GM19468 (cell line): ENCODE measurements around the gene LEUTX.

ENCODE experiments used
- ATAC-seq: cut with Tn5 transposase; IDR thresholded peaks from one replicate; pipeline ENCODE4 v1.9.1; 2021; ENCODE audit warnings: mild to moderate bottlenecking, moderate library complexity, moderate number of reproducible peaks; ENCODE audit not compliant: unreplicated experiment; ENCODE audit errors: extremely low read depth

LEUTX gene

GRCh38 chr19:39818626-39819097, 40.0 kb downstream of the LEUTX start:
- peak; percentile 58 for ATAC-seq

- ATAC-seq: no peak
Measured at GRCh38 chr19:39819786-39820185, 41.1 kb downstream of the LEUTX start.

- ATAC-seq: no peak
Measured at GRCh38 chr19:39820696-39821095, 42.0 kb downstream of the LEUTX start.

GRCh38 chr19:39823686-39824085, 45.0 kb downstream of the LEUTX start:
- ATAC-seq: no peak

- peak; percentile 53 for ATAC-seq
Measured at GRCh38 chr19:39824143-39825092, 45.8 kb downstream of the LEUTX start.

GRCh38 chr19:39825093-39825463, 46.4 kb downstream of the LEUTX start:
- ATAC-seq: no peak

GRCh38 chr19:39825531-39826076, 47.0 kb downstream of the LEUTX start:
- no peak for ATAC-seq

GRCh38 chr19:39826311-39826945, 47.8 kb downstream of the LEUTX start:
- no peak for ATAC-seq

GRCh38 chr19:39827216-39827615, 48.6 kb downstream of the LEUTX start:
- no peak for ATAC-seq

- ATAC-seq: no peak
Measured at GRCh38 chr19:39828015-39828653, 49.5 kb downstream of the LEUTX start.

- ATAC-seq: no peak
Measured at GRCh38 chr19:39828654-39829032, 50.0 kb downstream of the LEUTX start.

GRCh38 chr19:39829702-39830275, 51.1 kb downstream of the LEUTX start:
- ATAC-seq: no peak

- no peak for ATAC-seq
Measured at GRCh38 chr19:39830406-39830805, 51.8 kb downstream of the LEUTX start.

GRCh38 chr19:39830847-39831246, 52.2 kb downstream of the LEUTX start:
- no peak for ATAC-seq

- ATAC-seq: no peak
Measured at GRCh38 chr19:39831679-39832078, 53.0 kb downstream of the LEUTX start.

- ATAC-seq: no peak
Measured at GRCh38 chr19:39832341-39833083, 53.9 kb downstream of the LEUTX start.

GRCh38 chr19:39833160-39833463, 54.5 kb downstream of the LEUTX start:
- no peak for ATAC-seq

- peak; percentile 52 for ATAC-seq
Measured at GRCh38 chr19:39833464-39834286, 55.0 kb downstream of the LEUTX start, which contains the start of gene DYRK1B. DYRK1B (minus strand) TSS chr19:39834162; CDS start chr19:39831867, 2,295 bp downstream.
